Transverse colon (tissue), 4 donors: ENCODE measurements around the gene C11orf68. TPM values are rescaled to one million over a fixed set of nuclear protein-coding genes. Genes with fewer than 3 reads are reported as not detected.

Experiments
- DNase-seq: peaks from one replicate; pipeline ENCODE4 v3.0.0-alpha.2; 2019
- H3K27ac ChIP-seq, 4 donors: fragments of 200-600 bp; sonication (generic); 2 replicates each; pipeline ENCODE4 v1.5.1; 2016 to 2018; ENCODE audit warnings: inconsistent platforms in 4 of 4
- H3K27me3 ChIP-seq: fragments of 200-600 bp; sonication (generic); 2 replicates; pipeline ENCODE4 v1.5.1; 2017; ENCODE audit warnings: inconsistent platforms
- H3K36me3 ChIP-seq, 4 donors: fragments of 200-600 bp; sonication (generic); 2 replicates each; pipeline ENCODE4 v1.5.1; 2017 to 2019; ENCODE audit warnings: inconsistent platforms in 4 of 4
- H3K4me1 ChIP-seq, 4 donors: fragments of 200-600 bp; sonication (generic); 2 replicates each; pipeline ENCODE4 v1.5.1; 2017 to 2020; ENCODE audit warnings: inconsistent platforms in 4 of 4
- H3K4me3 ChIP-seq, 4 donors: fragments of 200-600 bp; sonication (generic); 1 replicate in 1 of 4; 2 replicates in 3 of 4; pipeline versions ENCODE4 v1.5.1 to v1.6.1; 2017 to 2019; ENCODE audit warnings: inconsistent platforms in 4 of 4
- H3K9me3 ChIP-seq, 2 donors: fragments of 200-600 bp; sonication (generic); 2 replicates each; pipeline ENCODE4 v1.5.1; 2017 to 2019; ENCODE audit warnings: inconsistent platforms in 2 of 2
- CTCF ChIP-seq, 5 experiments: fragments of 200-600 bp in 3 of 5; fragments of 450-650 bp in 2 of 5; sonication (generic) in 3 of 5; IDR thresholded peaks; 1 replicate in 2 of 5; 2 replicates in 3 of 5; pipeline ENCODE4 v1.5.1; 2016 to 2017; ENCODE audit warnings: antibody characterized with exemption in 5 of 5, inconsistent platforms in 3 of 5, mild to moderate bottlenecking in 2 of 5, moderate library complexity in 1 of 5
- EP300 ChIP-seq: sonication (generic); formaldehyde crosslinking; IDR thresholded peaks from one replicate; pipeline ENCODE4 v1.6.1; 2017; ENCODE audit warnings: antibody characterized with exemption, low read depth
- POLR2A ChIP-seq: fragments of 450-650 bp; IDR thresholded peaks from one replicate; pipeline ENCODE4 v1.6.1; 2016; ENCODE audit warnings: antibody characterized with exemption, mild to moderate bottlenecking, moderate library complexity
- POLR2AphosphoS5 ChIP-seq, 3 donors: sonication (generic); formaldehyde crosslinking; IDR thresholded peaks; one replicate each; pipeline ENCODE4 v1.6.1; 2016; ENCODE audit warnings: antibody characterized with exemption in 3 of 3
- WGBS, 2 donors: methylation state at CpG; one replicate each; pipeline ENCODE4 v1.1.5; 2018; ENCODE audit warnings: low coverage in 1 of 2; 5-methylcytosine and 5-hydroxymethylcytosine counted together
- in situ Hi-C, 4 donors: fragments of 200-750 bp; cut with MboI; loops; one replicate each; pipeline versions ENCODE4 v1.15.0 to v1.15.1; 2017; ENCODE audit warnings: low sequenced_read_pairs in 3 of 4, low pct_ligation_motif_present in 1 of 4, low pct_unique_long_range_greater_than_20kb in 1 of 4
- intact Hi-C: fragments of 100-400 bp; cut with DNase I; formaldehyde crosslinking; loops from one replicate; pipeline ENCODE4 v1.15.1; 2023; ENCODE audit warnings: low total_unique reads
- total RNA-seq, 4 donors: library from RNA; depleted of rRNA; stranded (reverse); fragments of >200 nt; gene quantifications; one replicate each; pipeline ENCODE4 v1.1.0, GENCODE V29; 2016

C11orf68 gene
- total RNA-seq, 4 donors from 2014 or later, result 15.2 to 59.5 (median 22.8) TPM

- no peak for DNase-seq
- TF ChIP-seq POLR2A, result no peak
- no peak for TF ChIP-seq EP300
- no peak for TF ChIP-seq CTCF (IDR thresholded peaks at IDR 0.05)
- no peak for TF ChIP-seq POLR2AphosphoS5 (IDR thresholded peaks at IDR 0.05)
Observed at GRCh38 chr11:65868076-65868667, 50.7 kb downstream of the C11orf68 start.

DNA sequence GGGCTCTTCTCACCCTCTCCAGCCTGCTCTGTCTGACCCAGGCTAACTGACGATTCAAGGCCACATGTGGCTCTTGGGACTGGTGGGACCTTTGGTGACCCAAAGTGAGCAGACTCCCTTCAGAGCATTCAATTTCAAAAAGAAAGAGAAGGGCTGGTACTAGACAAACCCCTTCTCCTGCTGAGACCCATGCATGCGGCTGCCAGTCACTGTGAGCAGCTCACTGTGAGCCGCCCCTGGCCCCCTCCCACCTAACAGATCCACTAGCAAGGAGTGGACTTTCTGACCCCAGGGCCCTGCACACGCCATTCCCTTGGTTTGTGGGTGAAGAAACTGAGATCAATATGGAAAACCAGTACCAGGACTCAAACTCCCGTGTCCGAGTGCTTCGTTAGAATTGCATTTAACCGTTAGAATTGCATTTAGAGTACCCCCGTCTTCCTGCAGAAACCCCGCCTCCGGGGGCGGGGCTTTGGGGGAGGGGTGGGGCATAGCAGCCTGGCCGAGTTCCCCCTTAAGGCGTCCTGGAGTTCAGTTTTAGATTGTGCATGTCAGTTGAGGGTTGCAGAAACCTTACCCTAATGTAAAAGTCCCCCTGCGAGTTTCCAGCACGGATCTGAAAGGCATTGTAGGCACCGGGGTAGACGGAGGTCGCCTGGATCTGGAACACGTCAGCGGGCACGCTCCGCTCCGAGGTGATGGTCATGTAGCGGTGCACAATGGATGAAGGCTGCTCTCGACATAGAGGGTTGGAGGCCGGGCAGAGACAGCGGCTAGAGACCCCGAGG is 51.4 kb downstream of the C11orf68 start:
- in situ Hi-C loops (no loop called here), intact Hi-C loops (no loop called here)
- 74 to 91% methylated on average over 11 to 28 of the region's 29 CpGs for WGBS, 2 donors

More at GRCh38 chr11:65868076-65868667, 50.7 kb downstream of the C11orf68 start:
- H3K36me3 ChIP-seq, result peaks cover 0 to 20% (median 9%) of the 10 kb centered on the region in 4 donors
- 83% methylated on average over 18 of the region's 19 CpGs; no CpG with 5 or more reads in 1 of the 2 donors for WGBS, 2 donors
- no peaks in the 10 kb centered on the region for H3K9me3 ChIP-seq
- H3K4me1 ChIP-seq, result peaks cover 8 to 30% (median 15%) of the 10 kb centered on the region in 4 donors
- no peak overlapping the region for H3K4me3 ChIP-seq
- no peak overlapping the region for H3K27ac ChIP-seq
- intact Hi-C loops, result no loop called here
- in situ Hi-C loops, result no loop called here
- H3K27me3 ChIP-seq, result no peaks in the 10 kb centered on the region

More for the DNA sequence above, 51.4 kb downstream of the C11orf68 start:
- TF ChIP-seq CTCF (IDR thresholded peaks at IDR 0.05) (no peak), POLR2AphosphoS5 (IDR thresholded peaks at IDR 0.05) (no peak)
- no peak overlapping the region for H3K27ac ChIP-seq
- peaks cover 3 to 23% (median 15%) of the 10 kb centered on the region in 4 donors for H3K4me1 ChIP-seq
- peaks cover 0 to 20% (median 9%) of the 10 kb centered on the region in 4 donors for H3K36me3 ChIP-seq
- no peaks in the 10 kb centered on the region for H3K27me3 ChIP-seq
- H3K9me3 ChIP-seq, result no peaks in the 10 kb centered on the region
- H3K4me3 ChIP-seq, result no peak overlapping the region
- no peak for DNase-seq

Other genes starting within 250 kb of the C11orf68 start
- gene KAT5, start 206.8 kb downstream of the C11orf68 start, total RNA-seq, result 100 to 1,000 TPM in 1 of 4 donors, 10 to 100 TPM in 3; 51.6 to 203 (median 74.1) TPM
- gene RNASEH2C, start 198.3 kb downstream of the C11orf68 start, total RNA-seq, result 100 to 1,000 TPM in 2 of 4 donors, 10 to 100 TPM in 2; 70.2 to 231 (median 111) TPM
- gene AP5B1, start 138.1 kb downstream of the C11orf68 start, total RNA-seq, result 10 to 100 TPM; 24.9 to 33.7 (median 28.2) TPM
- gene OVOL1, start 132.0 kb downstream of the C11orf68 start, total RNA-seq, result 10 to 100 TPM; 19.9 to 44.8 (median 33.8) TPM
- 10 to 100 TPM in 1 of 4 donors, 1 to 10 TPM in 1, under 1 TPM in 1, not detected in 1; 0.60 to 10.0 (median 1.6) TPM for gene SNX32, start 85.1 kb downstream of the C11orf68 start, total RNA-seq
- gene CFL1, start 60.9 kb downstream of the C11orf68 start, total RNA-seq, result 1,000 to 10,000 TPM; 1,308 to 1,852 (median 1,703) TPM
- gene MUS81, start 58.6 kb downstream of the C11orf68 start, total RNA-seq, result 100 to 1,000 TPM in 1 of 4 donors, 10 to 100 TPM in 3; 58.3 to 191 (median 81.2) TPM
- gene EFEMP2, start 46.3 kb downstream of the C11orf68 start, total RNA-seq, result 10 to 100 TPM; 15.2 to 34.4 (median 25.1) TPM
- gene CTSW, start 39.2 kb downstream of the C11orf68 start, total RNA-seq, result 1 to 10 TPM in 2 of 4 donors, not detected in 2; 1.1 to 1.8 TPM
- gene FIBP, start 30.6 kb downstream of the C11orf68 start, total RNA-seq, result 10 to 100 TPM; 53.4 to 82.6 (median 75.9) TPM
- gene CCDC85B, start 28.4 kb downstream of the C11orf68 start, total RNA-seq, result 100 to 1,000 TPM in 1 of 4 donors, 10 to 100 TPM in 2, 1 to 10 TPM in 1; 7.9 to 140 (median 23.1) TPM
- 10 to 100 TPM in 1 of 4 donors, 1 to 10 TPM in 1, not detected in 2; 1.2 to 11.6 TPM for gene FOSL1, start 18.7 kb downstream of the C11orf68 start, total RNA-seq
- gene DRAP1, start 364 bp upstream of the C11orf68 start, total RNA-seq, result 10 to 100 TPM; 15.7 to 63.2 (median 57.0) TPM
- not detected for gene TSGA10IP, start 26.4 kb upstream of the C11orf68 start, total RNA-seq
- gene SART1, start 42.7 kb upstream of the C11orf68 start, total RNA-seq, result 10 to 100 TPM; 31.8 to 76.3 (median 34.3) TPM
- gene EIF1AD, start 83.1 kb upstream of the C11orf68 start, total RNA-seq, result 10 to 100 TPM; 14.6 to 82.6 (median 31.2) TPM
- 10 to 100 TPM; 27.9 to 79.7 (median 34.0) TPM for gene BANF1, start 83.4 kb upstream of the C11orf68 start, total RNA-seq
- gene CST6, start 92.9 kb upstream of the C11orf68 start, total RNA-seq, result not detected
- gene CATSPER1, start 107.4 kb upstream of the C11orf68 start, total RNA-seq, result not detected
- not detected for gene GAL3ST3, start 130.1 kb upstream of the C11orf68 start, total RNA-seq
- 100 to 1,000 TPM in 3 of 4 donors, 10 to 100 TPM in 1; 71.8 to 152 (median 137) TPM for gene SF3B2, start 133.3 kb upstream of the C11orf68 start, total RNA-seq
- gene PACS1, start 151.2 kb upstream of the C11orf68 start, total RNA-seq, result 10 to 100 TPM in 3 of 4 donors, 1 to 10 TPM in 1; 9.8 to 52.0 (median 27.2) TPM